ENCODE results near the gene RIMS4. TPM values are rescaled to one million over a fixed set of nuclear protein-coding genes. Genes with fewer than 3 reads are reported as not detected.

Gene RIMS4
- total and polyA plus RNA-seq, 9 of the 15 experiments (the other 6 are each of a cell fraction or from before 2014, with no cell fraction given): 0.04 TPM; not detected in 8

DNA sequence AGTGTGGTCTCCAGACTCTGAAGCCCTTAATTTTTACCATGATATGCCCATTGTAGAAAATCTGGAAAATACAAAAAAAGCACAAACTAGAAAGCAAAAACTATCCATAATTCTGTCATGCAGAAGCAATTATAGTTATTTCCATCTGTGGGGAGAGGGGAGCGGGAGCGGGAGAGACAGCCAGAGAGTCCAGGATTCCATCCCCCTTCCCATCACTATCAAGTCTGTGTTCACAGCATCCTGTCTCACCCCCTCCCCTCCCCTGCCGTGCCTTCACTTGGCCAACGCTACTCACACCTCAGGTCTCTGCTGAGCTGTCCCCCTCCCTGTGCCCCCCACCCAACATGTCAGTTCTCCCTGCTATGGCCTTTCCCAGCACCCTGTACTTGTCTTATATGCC, 14.5 kb downstream of the RIMS4 start:
- Histone ChIP-seq H3K27ac (ENCODE audit: extremely low read depth, low read depth, low read length) (no peak overlapping the region), H3K4me2 (ENCODE audit: insufficient read depth, low read length) (no peak overlapping the region), H3K9ac (ENCODE audit: insufficient read depth in 1 of 2, low read depth in 2 of 2, low read length in 2 of 2) (no peak overlapping the region), H3K36me3 (ENCODE audit: control insufficient read depth, insufficient read depth, low read length) (no peaks in the 10 kb centered on the region), H3K27me3 (ENCODE audit: control insufficient read depth in 2 of 2, insufficient read depth in 2 of 2, low read length in 2 of 2) (peaks cover 15 to 35% of the 10 kb centered on the region in 2 experiments), H2AFZ (ENCODE audit: low read depth, low read length) (no peak overlapping the region), H4K20me1 (replicated peaks; ENCODE audit: control insufficient read depth, insufficient read depth, low read length) (no peaks in the 10 kb centered on the region; the same call in 1 of the 2 replicates), H3K4me1 (replicated peaks in 1 of 2; ENCODE audit: control insufficient read depth in 2 of 2, insufficient read depth in 2 of 2, low read length in 2 of 2) (no peaks in the 10 kb centered on the region), H3K9me3 (replicated peaks; ENCODE audit: control insufficient read depth, insufficient read depth, low read depth, low read length) (no peaks in the 10 kb centered on the region), H3K9me1 (ENCODE audit: control insufficient read depth, insufficient read depth, low read length) (no peaks in the 10 kb centered on the region), H3K79me2 (ENCODE audit: control insufficient read depth, insufficient read depth, low read length) (no peaks in the 10 kb centered on the region), H3K4me3 (no peak overlapping the region)
- CTCF ChIA-PET (ENCODE audit: low intra/inter-chr PET ratio): no interaction called here
- WGBS (ENCODE audit: insufficient coverage, low coverage, missing lambda C conversion rate): 0% methylated on average over 4 of the region's 4 CpGs
- TF ChIP-seq CAMTA2 (CRISPR knock-in tag; conservative IDR thresholded peaks at IDR 0.05) (no peak), STAG1 (CRISPR knock-in tag; IDR thresholded peaks at IDR 0.05; ENCODE audit: borderline replicate concordance) (no peak), NCOA1 (IDR thresholded peaks at IDR 0.05; ENCODE audit: low read depth) (no peak), PCBP2 (IDR thresholded peaks at IDR 0.05; ENCODE audit: low read depth, low read length, poor library complexity, severe bottlenecking) (no peak)
- POLR2A ChIA-PET: no interaction called here
- no peak for ATAC-seq
- intact Hi-C loops (cut with micrococcal nuclease) (no loop called here), in situ Hi-C loops (cut with MboI) (no loop called here)
- no peak for DNase-seq (ENCODE audit: extremely low read depth in 1 of 4, low spot score in 3 of 4)
- no peak for FAIRE-seq
- no TSS peak for BruUV-seq (replicated peaks)

DNA sequence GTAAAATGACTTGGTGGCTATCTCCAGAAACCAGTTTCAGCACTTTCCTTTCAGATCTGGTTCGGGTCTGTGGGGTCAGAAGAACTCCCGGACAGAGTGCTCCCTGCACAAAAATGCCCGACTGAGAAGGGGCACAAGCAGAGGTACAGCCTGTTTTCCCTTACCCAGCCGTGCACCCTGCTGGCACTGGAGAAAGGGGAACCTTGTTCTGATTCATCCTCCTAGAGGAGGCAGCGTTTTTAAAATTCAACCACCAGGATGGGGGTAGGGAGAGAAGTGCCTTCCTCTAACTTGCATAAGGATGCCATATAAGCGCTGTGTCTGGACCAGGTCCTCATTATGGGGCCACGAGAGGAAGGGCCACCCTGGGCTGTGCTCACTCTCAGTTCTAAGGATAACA, 17.6 kb downstream of the RIMS4 start:
- ChIA-PET CTCF (ENCODE audit: low intra/inter-chr PET ratio) (interaction anchor here (0.6 kb wide), 2 partner anchors 15 to 835 kb away, joined by 3 read pairs; no protein-coding TSS in a partner anchor), POLR2A (no interaction called here)
- ATAC-seq (no peak), FAIRE-seq (no peak), DNase-seq (ENCODE audit: extremely low read depth in 1 of 4, low spot score in 3 of 4) (no peak)
- H3K79me2 ChIP-seq (ENCODE audit: control insufficient read depth, insufficient read depth, low read length): no peaks in the 10 kb centered on the region
- no peak overlapping the region for H3K27ac ChIP-seq (ENCODE audit: extremely low read depth, low read depth, low read length)
- H3K36me3 ChIP-seq (ENCODE audit: control insufficient read depth, insufficient read depth, low read length): no peaks in the 10 kb centered on the region
- 0% methylated on average over 7 of the region's 7 CpGs for WGBS (ENCODE audit: insufficient coverage, low coverage, missing lambda C conversion rate)
- H3K9me3 ChIP-seq (replicated peaks; ENCODE audit: control insufficient read depth, insufficient read depth, low read depth, low read length): no peaks in the 10 kb centered on the region
- no TSS peak for BruUV-seq (replicated peaks)
- no peak overlapping the region for H3K4me3 ChIP-seq
- TF ChIP-seq, protein P1, sequence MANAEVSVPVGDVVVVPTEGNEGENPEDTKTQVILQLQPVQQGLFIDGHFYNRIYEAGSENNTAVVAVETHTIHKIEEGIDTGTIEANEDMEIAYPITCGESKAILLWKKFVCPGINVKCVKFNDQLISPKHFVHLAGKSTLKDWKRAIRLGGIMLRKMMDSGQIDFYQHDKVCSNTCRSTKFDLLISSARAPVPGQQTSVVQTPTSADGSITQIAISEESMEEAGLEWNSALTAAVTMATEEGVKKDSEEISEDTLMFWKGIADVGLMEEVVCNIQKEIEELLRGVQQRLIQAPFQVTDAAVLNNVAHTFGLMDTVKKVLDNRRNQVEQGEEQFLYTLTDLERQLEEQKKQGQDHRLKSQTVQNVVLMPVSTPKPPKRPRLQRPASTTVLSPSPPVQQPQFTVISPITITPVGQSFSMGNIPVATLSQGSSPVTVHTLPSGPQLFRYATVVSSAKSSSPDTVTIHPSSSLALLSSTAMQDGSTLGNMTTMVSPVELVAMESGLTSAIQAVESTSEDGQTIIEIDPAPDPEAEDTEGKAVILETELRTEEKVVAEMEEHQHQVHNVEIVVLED (CRISPR knock-in tag; IDR thresholded peaks at IDR 0.05): no peak
- TF ChIP-seq DACH1 (IDR thresholded peaks at IDR 0.05; ENCODE audit: partially characterized antibody) (no peak), TAL1 (IDR thresholded peaks at IDR 0.05) (no peak), ZC3H11A (IDR thresholded peaks at IDR 0.05; ENCODE audit: low read depth, low read length) (no peak), BRF1 (IDR thresholded peaks at IDR 0.05; ENCODE audit: borderline replicate concordance, extremely low read depth, insufficient read length) (no peak), ZNF143 (CRISPR knock-in tag; IDR thresholded peaks at IDR 0.05) (no peak), PTRF (tag; IDR thresholded peaks at IDR 0.05) (no peak), POU5F1 (IDR thresholded peaks at IDR 0.05; ENCODE audit: borderline replicate concordance, low read depth, low read length, partially characterized antibody) (no peak), ARID1B (IDR thresholded peaks at IDR 0.05) (no peak), ZNF586 (CRISPR knock-in tag; conservative IDR thresholded peaks at IDR 0.05) (no peak)
- intact Hi-C loops (cut with micrococcal nuclease): no loop called here
- no peaks in the 10 kb centered on the region for H3K4me1 ChIP-seq (replicated peaks in 1 of 2; ENCODE audit: control insufficient read depth in 2 of 2, insufficient read depth in 2 of 2, low read length in 2 of 2)
- H3K4me2 ChIP-seq (ENCODE audit: insufficient read depth, low read length): no peak overlapping the region
- no peaks in the 10 kb centered on the region for H3K9me1 ChIP-seq (ENCODE audit: control insufficient read depth, insufficient read depth, low read length)
- H4K20me1 ChIP-seq (replicated peaks; ENCODE audit: control insufficient read depth, insufficient read depth, low read length): no peaks in the 10 kb centered on the region; the same call in 1 of the 2 replicates
- peaks cover 20 to 51% of the 10 kb centered on the region in 2 experiments for H3K27me3 ChIP-seq (ENCODE audit: control insufficient read depth in 2 of 2, insufficient read depth in 2 of 2, low read length in 2 of 2)
- no peak overlapping the region for H3K9ac ChIP-seq (ENCODE audit: insufficient read depth in 1 of 2, low read depth in 2 of 2, low read length in 2 of 2)
- in situ Hi-C loops (cut with MboI): no loop called here
- no peak overlapping the region for H2AFZ ChIP-seq (ENCODE audit: low read depth, low read length)
